OCI-M2 (cell line): ENCODE data around the gene OR2AP1.
A peak's percentile ranks its signal among the peaks of the same experiment; 100 is the strongest.
"Not testable (repeated sequence)": the region's sequence is repeated elsewhere in the genome, so short reads cannot be mapped to it uniquely, and the experiment has no call there.

ENCODE experiments used
- DNase-seq: peaks from one replicate; lab custom pipeline; 2025; ENCODE audit not compliant: unreplicated experiment; lab: John Stamatoyannopoulos, UW

Gene OR2AP1

DNA sequence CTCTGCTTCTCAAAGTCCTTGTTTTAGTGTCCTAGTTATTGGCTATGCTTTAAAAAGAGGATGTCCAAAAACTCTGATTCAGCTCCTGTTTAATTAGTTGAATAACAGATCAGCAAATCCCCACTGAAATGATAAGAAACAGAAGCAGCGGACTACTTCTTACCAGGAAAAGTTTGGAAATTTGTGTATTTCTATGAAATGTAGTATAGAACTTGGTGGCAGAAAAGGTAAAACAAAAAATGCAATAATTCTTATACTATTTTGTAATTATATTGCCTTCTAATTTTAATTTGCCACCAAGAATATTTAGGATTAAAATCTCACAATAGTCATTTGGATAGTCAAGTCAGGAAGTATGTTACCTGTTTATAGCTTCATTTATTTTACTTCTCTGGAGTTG, at the start of gene OR2AP1:
TSS of gene OR2AP1 (plus strand) at position 301 of the 400 bp plus-strand sequence. CDS start 1,947 bp downstream, outside the sequence.
- no peak for DNase-seq

DNA sequence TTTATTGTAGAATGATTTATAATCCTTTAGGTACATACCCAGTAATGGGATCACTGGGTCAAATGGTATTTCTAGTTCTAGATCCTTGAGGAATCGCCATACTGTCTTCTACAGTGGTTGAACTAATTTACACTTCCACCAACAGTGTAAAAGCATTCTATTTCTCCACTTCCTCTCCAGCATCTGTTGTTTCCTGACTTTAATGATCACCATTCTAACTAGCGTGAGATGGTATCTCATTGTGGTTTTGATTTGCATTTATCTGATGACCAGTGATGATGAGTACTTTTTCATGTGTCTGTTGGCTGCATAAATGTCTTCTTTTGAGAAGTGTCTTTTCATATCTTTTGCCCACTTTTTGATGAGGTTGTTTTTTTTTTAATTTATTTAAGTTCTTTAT, 24.0 kb upstream of the OR2AP1 start:
- DNase-seq: not testable (repeated sequence)

DNA sequence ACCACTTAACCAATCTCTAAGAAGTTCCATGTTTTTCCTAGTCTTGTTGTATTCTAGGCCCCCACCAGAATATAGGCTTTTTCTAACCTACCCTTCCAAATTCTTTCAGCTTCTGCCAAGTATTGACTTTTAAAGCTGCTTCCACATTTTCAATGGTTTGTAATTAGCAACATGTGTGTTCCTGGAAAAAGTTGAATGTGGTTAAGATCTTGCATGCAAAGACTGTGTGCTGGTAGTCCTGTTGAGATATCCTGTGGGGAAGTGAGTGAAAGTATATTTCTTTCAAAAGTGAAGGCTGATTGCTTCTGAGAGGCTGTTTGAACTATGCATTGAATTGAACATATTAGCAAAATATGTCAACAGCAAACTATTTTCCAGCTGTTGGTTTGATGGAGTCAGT, 23.5 kb upstream of the OR2AP1 start:
- no peak for DNase-seq

DNA sequence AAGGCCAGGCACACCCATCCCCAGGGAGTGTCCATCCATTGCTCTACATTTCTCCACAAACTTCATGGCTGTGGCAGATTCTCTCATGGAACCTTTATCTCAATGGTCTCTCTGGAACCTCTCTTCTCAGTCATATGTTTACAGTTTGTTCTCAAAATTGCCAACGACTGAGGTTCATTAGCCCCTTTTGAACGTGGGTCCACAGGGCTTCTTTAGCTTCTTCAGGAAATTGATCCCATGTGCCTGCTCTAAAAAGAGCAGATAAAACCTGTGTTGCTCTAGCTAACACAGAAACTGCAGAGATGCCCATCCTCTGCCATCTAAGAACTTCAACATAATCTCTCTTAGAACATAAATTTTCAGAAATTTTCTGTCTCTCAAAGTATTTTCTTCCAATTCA, 23.0 kb upstream of the OR2AP1 start, which contains the start of gene OR6C4:
TSS of gene OR6C4 (plus strand) at position 301 of the 400 bp plus-strand sequence. CDS start 1,625 bp downstream, outside the sequence.
- no peak for DNase-seq

DNA sequence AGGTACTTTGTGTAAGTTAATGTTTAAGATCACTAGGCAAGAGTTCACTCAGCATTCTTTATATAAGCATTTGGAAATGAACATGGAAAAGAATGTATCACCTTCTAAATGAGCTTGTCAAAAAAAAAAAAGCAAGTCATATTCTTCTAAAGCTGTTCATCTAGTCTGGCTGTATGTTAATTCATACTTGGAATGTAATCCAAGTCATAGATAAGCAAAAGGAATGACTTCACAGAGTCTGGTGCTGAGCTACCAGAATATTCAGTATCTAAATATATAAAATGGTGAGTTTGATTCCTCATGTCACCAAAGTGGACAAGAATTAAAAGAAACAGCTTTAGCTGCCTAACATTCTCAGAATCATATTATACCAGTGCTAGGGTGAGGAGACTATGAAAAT, 18.0 kb upstream of the OR2AP1 start:
- DNase-seq: no peak

DNA sequence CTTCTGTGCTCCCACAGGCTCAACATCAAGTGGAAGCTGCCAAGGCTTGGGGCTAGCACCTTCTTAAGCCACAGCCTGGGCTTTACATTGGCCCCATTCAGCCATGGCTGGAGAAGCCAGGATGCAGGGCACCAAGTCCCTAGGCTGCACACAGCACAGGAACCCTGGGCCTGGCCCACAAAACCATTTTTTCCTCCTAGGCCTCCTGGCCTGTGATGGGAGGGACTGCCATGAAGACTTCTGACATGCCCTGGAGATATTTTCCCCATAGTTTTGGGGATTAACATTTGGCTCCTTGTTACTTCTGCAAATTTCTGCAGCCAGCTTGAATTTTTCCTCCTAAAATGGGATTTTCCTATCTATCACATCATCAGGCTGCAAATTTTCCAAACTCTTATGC, 2.2 kb upstream of the OR2AP1 start:
- DNase-seq: not testable (repeated sequence)

DNA sequence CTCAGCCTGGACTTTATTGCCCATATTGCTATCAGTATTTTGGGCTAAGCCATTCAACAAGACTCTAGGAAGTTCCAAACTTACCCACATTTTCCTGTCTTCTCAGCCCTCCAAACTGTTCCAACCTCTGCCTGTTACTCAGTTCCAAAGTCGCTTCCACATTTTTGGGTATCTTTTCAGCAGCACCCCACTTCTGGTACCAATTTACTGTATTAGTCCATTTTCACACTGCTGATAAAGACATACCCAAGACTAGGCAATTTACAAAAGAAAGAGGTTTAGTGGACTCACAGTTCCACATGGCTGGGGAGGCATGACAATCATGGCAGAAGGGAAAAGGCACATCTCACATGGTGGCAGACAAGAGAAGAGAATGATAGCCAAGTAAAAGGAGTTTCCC, 1.6 kb upstream of the OR2AP1 start:
- not testable (repeated sequence) for DNase-seq

DNA sequence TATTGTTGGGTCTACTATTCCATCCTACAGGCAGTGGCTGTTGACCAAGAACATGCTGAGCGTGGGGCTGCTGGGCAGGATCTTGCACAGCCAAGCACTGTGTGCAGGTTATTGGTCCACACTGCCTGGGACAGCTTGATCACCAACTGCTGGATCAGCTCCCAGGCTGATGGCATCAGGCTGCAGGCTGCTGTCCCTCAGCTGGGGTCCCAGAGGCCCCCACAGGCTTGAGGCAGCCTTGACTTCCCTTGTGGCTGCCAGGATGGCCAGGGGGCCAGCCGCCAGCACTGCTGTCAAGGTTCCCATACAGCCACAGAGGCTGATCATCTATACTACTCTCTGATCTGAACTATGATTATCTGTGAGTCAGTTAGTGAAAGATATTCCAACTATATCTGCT, 9.8 kb downstream of the OR2AP1 start:
- DNase-seq: no peak

DNA sequence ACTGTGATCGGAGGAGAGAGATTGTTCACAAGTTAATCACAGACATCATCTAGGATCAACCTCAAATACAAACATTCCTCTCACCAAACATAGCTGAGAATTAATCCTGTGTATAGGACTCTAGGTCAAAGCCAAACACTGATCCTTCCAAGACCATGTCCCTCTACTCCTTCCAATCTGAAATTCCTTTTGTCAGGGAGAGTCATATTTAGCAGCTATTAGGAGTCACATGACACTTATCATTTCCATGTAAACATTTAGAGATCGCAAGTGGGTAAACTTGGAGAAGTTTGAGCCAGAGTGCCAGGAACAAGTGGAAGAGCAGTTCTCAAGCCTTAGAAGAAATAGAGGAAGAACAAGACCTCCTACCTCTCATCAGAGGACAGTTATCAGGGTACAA, 13.5 kb downstream of the OR2AP1 start:
- no peak for DNase-seq

DNA sequence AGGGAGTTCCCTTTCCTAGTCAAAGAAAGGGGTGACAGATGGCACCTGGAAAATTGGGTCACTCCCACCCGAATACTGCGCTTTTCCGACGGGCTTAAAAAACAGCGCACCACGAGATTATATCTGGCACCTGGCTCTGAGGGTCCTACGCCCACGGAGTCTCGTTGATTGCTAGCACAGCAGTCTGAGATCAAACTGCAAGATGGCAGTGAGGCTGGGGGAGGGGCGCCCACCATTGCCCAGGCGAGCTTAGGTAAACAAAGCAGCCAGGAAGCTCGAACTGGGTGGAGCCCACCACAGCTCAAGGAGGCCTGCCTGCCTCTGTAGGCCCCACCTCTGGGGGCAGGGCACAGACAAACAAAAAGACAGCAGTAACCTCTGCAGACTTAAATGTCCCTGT, 17.9 kb downstream of the OR2AP1 start:
- DNase-seq: not testable (repeated sequence)

DNA sequence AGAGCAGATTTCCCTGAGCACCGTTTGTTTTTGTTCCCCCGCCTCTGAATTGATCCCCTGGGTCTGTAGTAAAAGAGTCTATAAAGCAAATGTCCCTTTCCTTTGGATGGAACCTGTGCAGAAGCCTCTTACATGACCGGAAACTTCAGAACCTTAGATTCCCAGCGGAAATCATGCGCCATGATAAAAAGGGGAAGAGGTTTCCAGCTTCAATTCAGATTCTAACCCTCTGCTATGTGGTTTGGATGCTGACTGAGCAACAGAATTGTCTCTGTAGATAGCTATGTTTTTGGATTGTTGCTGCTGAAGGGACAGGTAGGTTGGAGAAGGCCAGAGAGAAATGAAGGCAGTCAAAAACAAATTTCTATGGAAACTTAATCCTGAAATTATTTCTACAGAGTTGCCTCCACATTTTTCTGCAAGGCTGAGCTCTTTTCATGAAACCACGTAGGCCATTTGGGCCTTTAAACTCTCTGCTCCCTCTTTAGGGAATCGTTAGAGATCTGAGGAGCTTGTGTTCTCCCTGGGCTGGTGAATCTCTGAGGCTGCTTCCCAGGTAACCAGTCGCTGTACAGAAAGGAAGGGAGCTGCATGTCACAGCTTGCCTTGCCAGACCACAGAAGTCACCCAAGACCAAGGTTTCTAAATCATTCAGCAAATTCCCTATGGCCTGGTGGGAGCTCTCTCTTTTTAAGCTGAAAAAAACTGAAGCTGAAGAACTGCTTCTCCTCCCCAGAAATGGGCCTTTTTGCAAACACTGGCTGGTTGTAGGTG, 35.7 kb downstream of the OR2AP1 start:
- DNase-seq: no peak

DNA sequence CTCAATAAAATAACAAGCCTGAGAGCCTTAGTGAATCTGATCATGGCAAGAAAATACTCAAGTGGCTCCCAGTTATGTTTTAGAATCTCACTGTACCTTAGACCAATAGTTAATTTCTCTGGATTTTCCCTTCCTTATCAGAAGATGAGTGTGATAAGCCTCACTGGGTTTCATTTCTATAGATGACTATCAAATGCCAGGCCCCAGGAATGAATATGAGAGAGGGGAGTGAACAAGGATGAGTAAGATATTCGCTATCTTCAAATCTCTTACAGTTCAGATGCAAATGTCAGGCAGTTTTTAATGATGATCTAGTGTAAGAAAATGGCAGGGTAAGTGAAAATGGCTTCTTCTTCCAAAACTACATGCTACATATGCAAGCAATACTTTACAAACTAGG, 38.3 kb downstream of the OR2AP1 start:
- DNase-seq: no peak

DNA sequence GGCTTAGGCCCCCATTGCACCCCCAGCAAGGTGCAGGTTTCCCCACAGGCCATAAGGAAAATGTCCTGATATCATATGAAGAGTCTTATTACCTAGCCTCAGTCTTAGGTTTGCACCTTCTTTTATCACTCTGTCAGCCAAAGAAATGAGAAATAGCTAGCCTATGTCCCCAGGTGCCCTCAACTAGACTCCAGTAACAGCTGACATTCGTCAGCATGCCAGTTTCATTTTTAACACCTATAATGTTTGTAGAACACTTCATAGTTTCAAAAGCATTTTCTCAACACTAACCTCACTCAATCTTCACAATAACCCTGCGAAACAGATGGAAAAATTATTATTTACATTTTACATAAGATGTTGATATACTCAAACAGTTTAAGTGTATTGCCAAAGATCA, 40.4 kb downstream of the OR2AP1 start:
- DNase-seq: no peak

DNA sequence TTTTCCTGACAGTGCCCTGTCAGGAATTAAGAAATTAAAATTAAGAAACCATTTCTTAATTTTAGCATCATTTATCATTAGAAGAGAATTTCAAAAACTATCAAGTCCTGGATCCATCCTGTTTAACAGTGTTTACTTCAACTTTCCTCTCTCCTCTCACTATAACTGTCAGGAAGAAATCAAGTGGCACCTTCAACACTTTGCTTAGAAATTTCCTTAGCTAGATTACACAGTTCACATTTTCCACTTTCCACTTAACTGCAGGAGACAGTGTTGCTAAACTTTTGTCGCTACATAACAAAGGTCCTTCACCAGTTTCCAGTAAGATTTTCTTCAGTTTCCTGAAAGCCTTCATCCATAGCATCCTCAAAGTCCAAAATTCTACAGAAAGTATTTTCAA, 42.5 kb downstream of the OR2AP1 start:
- no peak for DNase-seq

DNA sequence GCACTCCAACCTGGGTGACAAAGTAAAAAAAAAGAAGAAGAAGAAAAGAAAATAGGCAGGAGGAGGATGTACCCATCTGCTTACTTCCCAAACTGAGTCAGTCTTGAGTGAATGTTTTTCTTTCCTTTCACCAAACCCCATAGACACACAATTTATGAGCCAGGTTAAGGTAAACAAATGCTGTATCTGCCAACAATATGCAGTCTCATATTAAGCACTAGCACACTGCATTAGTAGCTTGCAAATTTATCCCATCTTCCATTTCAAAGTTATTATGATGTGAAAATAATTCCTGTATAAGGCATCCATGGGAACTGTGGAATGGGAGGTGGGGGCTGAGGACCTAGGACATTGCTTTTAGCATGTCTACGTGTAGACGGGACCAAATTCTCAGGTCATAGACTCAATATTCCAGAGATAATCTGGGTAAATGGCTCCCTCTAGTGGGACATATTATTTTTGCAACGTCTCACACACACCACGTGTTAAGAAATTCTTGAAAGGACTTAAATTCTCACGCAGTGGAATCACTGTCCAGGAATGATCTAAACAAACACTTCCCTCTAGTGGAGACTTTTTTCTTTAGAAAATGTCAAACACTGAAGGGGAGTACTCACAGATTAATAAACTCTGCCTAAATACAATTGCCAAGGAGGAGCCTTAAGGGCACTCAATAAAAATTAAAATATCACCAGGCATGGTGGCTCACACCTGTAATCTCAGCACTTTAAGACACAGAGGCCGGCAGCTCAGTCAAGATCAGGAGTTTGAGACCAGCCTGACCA, 47.3 kb downstream of the OR2AP1 start:
- DNase-seq: peak; percentile 59

DNA sequence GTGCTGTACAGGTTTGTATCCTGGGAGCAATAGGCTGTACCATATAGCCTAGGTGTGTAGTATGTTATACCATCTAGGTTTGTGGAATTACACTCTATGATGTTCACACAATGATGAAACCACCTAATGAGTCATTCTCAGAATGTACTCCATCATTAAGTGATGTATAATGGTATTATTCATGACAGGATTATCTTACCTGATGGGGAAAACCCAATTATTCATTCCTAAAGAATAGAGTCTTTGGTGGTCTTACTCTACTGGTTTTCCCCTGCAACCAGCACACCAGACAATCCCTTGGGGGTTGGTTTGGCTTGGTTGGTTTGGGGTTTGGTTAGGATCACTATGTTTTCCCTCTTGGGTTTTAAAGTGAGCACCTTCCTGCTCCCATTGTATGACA, 51.8 kb downstream of the OR2AP1 start:
- no peak for DNase-seq
